HL-60 (cell line): ENCODE data around the gene FGD5.

Experiments used
- DNase-seq, 2 experiments: peaks; one replicate each; pipeline ENCODE4 v3.0.0-alpha.2; 2010 to 2020; ENCODE audit warnings: low read depth in 1 of 2, low spot score in 1 of 2
- H3K27ac ChIP-seq: fragments of 250-450 bp; sonication (Bioruptor Pico); replicated peaks from 2 replicates; pipeline ENCODE4 v1.5.1; 2020; ENCODE audit warnings: mild to moderate bottlenecking, moderate library complexity
- H3K27me3 ChIP-seq: fragments of 250-450 bp; sonication (Bioruptor Pico); 2 replicates; pipeline ENCODE4 v1.5.1; 2021; ENCODE audit warnings: mild to moderate bottlenecking, moderate library complexity; ENCODE audit not compliant: insufficient read depth, poor library complexity, severe bottlenecking
- H3K4me3 ChIP-seq: replicated peaks from 2 replicates; pipeline ENCODE4 v1.5.1; 2011; ENCODE audit warnings: mild to moderate bottlenecking, control low read depth, low read length; ENCODE audit not compliant: insufficient read depth
- CTCF ChIP-seq: IDR thresholded peaks from one replicate; pipeline ENCODE4 v1.5.1; 2011; ENCODE audit warnings: low read length, control low read depth, inconsistent platforms; ENCODE audit not compliant: insufficient read depth
- GABPA ChIP-seq: IDR thresholded peaks from 2 replicates; pipeline ENCODE4 v1.6.1; 2012; ENCODE audit warnings: low read depth
- POLR2AphosphoS5 ChIP-seq: IDR thresholded peaks from 2 replicates; pipeline ENCODE4 v1.6.1; 2012; ENCODE audit warnings: low read depth
- REST ChIP-seq: IDR thresholded peaks from 2 replicates; pipeline ENCODE4 v1.6.1; 2012; ENCODE audit warnings: low read depth; ENCODE audit not compliant: insufficient replicate concordance
- SPI1 ChIP-seq: IDR thresholded peaks from 2 replicates; pipeline ENCODE4 v1.6.1; 2012; ENCODE audit warnings: low read depth, mild to moderate bottlenecking, borderline replicate concordance

Gene FGD5

GRCh38 chr3:14836049-14836468 is 17.3 kb downstream of the FGD5 start:
- DNase-seq = no peak
- no peak for TF ChIP-seq REST
- H3K27ac ChIP-seq = no peak overlapping the region
- no peak overlapping the region for H3K4me3 ChIP-seq
- H3K27me3 ChIP-seq = peaks cover 2% of the 10 kb centered on the region

GRCh38 chr3:14837186-14837877 is 18.6 kb downstream of the FGD5 start:
- TF ChIP-seq GABPA (no peak), REST (no peak), CTCF (no peak), SPI1 (no peak), POLR2AphosphoS5 (no peak)
- DNase-seq = no peak
- Histone ChIP-seq H3K27me3 (peaks cover 2% of the 10 kb centered on the region), H3K4me3 (no peak overlapping the region), H3K27ac (no peak overlapping the region)

GRCh38 chr3:14837878-14838258 is 19.1 kb downstream of the FGD5 start:
- Histone ChIP-seq H3K27me3 (peaks cover 2% of the 10 kb centered on the region), H3K4me3 (no peak overlapping the region), H3K27ac (no peak overlapping the region)
- TF ChIP-seq CTCF (no peak), POLR2AphosphoS5 (no peak), GABPA (no peak), SPI1 (no peak), REST (no peak)
- no peak for DNase-seq

GRCh38 chr3:14839236-14839635 is 20.5 kb downstream of the FGD5 start:
- Histone ChIP-seq H3K27ac (no peak overlapping the region), H3K4me3 (no peak overlapping the region), H3K27me3 (peaks cover 2% of the 10 kb centered on the region)
- DNase-seq = no peak
- TF ChIP-seq REST (no peak), GABPA (no peak), POLR2AphosphoS5 (no peak), SPI1 (no peak), CTCF (no peak)
